GM19193 (cell line): ENCODE results near the gene RPL34.

Source experiments
- POLR2A ChIP-seq: IDR thresholded peaks from 4 replicates; pipeline ENCODE4 v1.6.1; 2011; ENCODE audit not compliant: insufficient read depth, insufficient read length; ENCODE audit errors: extremely low read depth

RPL34 gene

GRCh38 chr4:108620101-108620932 is at the start of gene RPL34:
Gene RPL34, plus strand, starts transcription at chr4:108620576. Its CDS starts 1,384 bp downstream, at chr4:108621960.
- peak; percentile 87 for TF ChIP-seq POLR2A

GRCh38 chr4:108570993-108571569 is 49.3 kb upstream of the RPL34 start:
- TF ChIP-seq POLR2A, result no peak

- TF ChIP-seq POLR2A, result no peak
These were observed 46.0 kb upstream of the RPL34 start for GRCh38 chr4:108574402-108574801.

- no peak for TF ChIP-seq POLR2A
These were observed 39.3 kb upstream of the RPL34 start for GRCh38 chr4:108581083-108581482.

- TF ChIP-seq POLR2A, result no peak
These were observed 33.6 kb upstream of the RPL34 start for GRCh38 chr4:108586778-108587177.

GRCh38 chr4:108588878-108589277 is 31.5 kb upstream of the RPL34 start:
- TF ChIP-seq POLR2A, result no peak

- no peak for TF ChIP-seq POLR2A
These were observed 30.4 kb upstream of the RPL34 start for GRCh38 chr4:108589961-108590360.

- no peak for TF ChIP-seq POLR2A
These were observed 29.6 kb upstream of the RPL34 start for GRCh38 chr4:108590776-108591175.

GRCh38 chr4:108592674-108592986 is 27.7 kb upstream of the RPL34 start:
- no peak for TF ChIP-seq POLR2A

GRCh38 chr4:108596344-108596743 is 24.0 kb upstream of the RPL34 start:
- TF ChIP-seq POLR2A, result no peak

- TF ChIP-seq POLR2A, result no peak
These were observed 19.3 kb upstream of the RPL34 start for GRCh38 chr4:108601106-108601505.

GRCh38 chr4:108601532-108601931 is 18.8 kb upstream of the RPL34 start:
- no peak for TF ChIP-seq POLR2A

- no peak for TF ChIP-seq POLR2A
These were observed 18.2 kb upstream of the RPL34 start for GRCh38 chr4:108602163-108602562.

- no peak for TF ChIP-seq POLR2A
These were observed 13.1 kb upstream of the RPL34 start for GRCh38 chr4:108607079-108607815.

- no peak for TF ChIP-seq POLR2A
These were observed 9.0 kb upstream of the RPL34 start for GRCh38 chr4:108611365-108611764.

GRCh38 chr4:108612365-108612764 is 8.0 kb upstream of the RPL34 start:
- TF ChIP-seq POLR2A, result no peak

- TF ChIP-seq POLR2A, result no peak
These were observed 840 bp upstream of the RPL34 start for GRCh38 chr4:108619372-108620100.
